GM18498 (cell line): ENCODE data around the gene SMARCAL1.

ENCODE experiments used
- ATAC-seq: cut with Tn5 transposase; IDR thresholded peaks from one replicate; pipeline ENCODE4 v1.9.1; 2021; ENCODE audit warnings: mild to moderate bottlenecking, moderate library complexity; ENCODE audit not compliant: unreplicated experiment

Gene SMARCAL1

GRCh38 chr2:216392018-216392562, 20.2 kb upstream of the SMARCAL1 start:
- no peak for ATAC-seq

GRCh38 chr2:216392945-216393840, 19.1 kb upstream of the SMARCAL1 start:
- no peak for ATAC-seq

GRCh38 chr2:216394881-216395280, 17.4 kb upstream of the SMARCAL1 start:
- ATAC-seq: no peak

- ATAC-seq: no peak
Measured at GRCh38 chr2:216399621-216400020, 12.7 kb upstream of the SMARCAL1 start.

- no peak for ATAC-seq
Measured at GRCh38 chr2:216402751-216403150, 9.5 kb upstream of the SMARCAL1 start.

- peak; percentile 66 for ATAC-seq
Measured at GRCh38 chr2:216404010-216404618, 8.2 kb upstream of the SMARCAL1 start.

GRCh38 chr2:216405588-216405987, 6.7 kb upstream of the SMARCAL1 start:
- no peak for ATAC-seq

GRCh38 chr2:216406826-216407225, 5.5 kb upstream of the SMARCAL1 start:
- ATAC-seq: no peak

- no peak for ATAC-seq
Measured at GRCh38 chr2:216408426-216409290, 3.6 kb upstream of the SMARCAL1 start.

GRCh38 chr2:216410550-216410949, 1.7 kb upstream of the SMARCAL1 start:
- no peak for ATAC-seq

- ATAC-seq: no peak
Measured at GRCh38 chr2:216413882-216414281, 1.6 kb downstream of the SMARCAL1 start.

- no peak for ATAC-seq
Measured at GRCh38 chr2:216414772-216415319, 2.6 kb downstream of the SMARCAL1 start.

GRCh38 chr2:216415541-216415940, 3.3 kb downstream of the SMARCAL1 start:
- ATAC-seq: no peak

GRCh38 chr2:216416571-216417307, 4.5 kb downstream of the SMARCAL1 start:
- no peak for ATAC-seq

- no peak for ATAC-seq
Measured at GRCh38 chr2:216418981-216419380, 6.7 kb downstream of the SMARCAL1 start.

GRCh38 chr2:216420367-216421101, 8.2 kb downstream of the SMARCAL1 start:
- ATAC-seq: no peak

GRCh38 chr2:216423071-216423470, 10.8 kb downstream of the SMARCAL1 start:
- no peak for ATAC-seq

- ATAC-seq: no peak
Measured at GRCh38 chr2:216424274-216424673, 12.0 kb downstream of the SMARCAL1 start.

GRCh38 chr2:216425008-216425787, 12.9 kb downstream of the SMARCAL1 start:
- ATAC-seq: no peak
